Measurements from ENCODE around the gene ATP10D.

GRCh38 chr4:47469951-47470350 is 15.1 kb upstream of the ATP10D start:
- no peak for TF ChIP-seq CTCF (IDR thresholded peaks at IDR 0.05)
- TF ChIP-seq POLR2A (IDR thresholded peaks at IDR 0.05): no peak
